Left lung (tissue), 10 donors: ENCODE measurements around the gene VASP. TPM values are rescaled to one million over a fixed set of nuclear protein-coding genes. Genes with fewer than 3 reads are reported as not detected.
"Not testable (repeated sequence)": the region's sequence is repeated elsewhere in the genome, so short reads cannot be mapped to it uniquely, and the experiment has no call there.

ENCODE experiments used
- ATAC-seq: fragments of 200-7000 bp; cut with Tn5 transposase; one replicate; pipeline ENCODE4 v1.9.1; 2020; ENCODE audit warnings: moderate library complexity
- DNase-seq, 4 donors: peaks; one replicate each; pipeline ENCODE4 v3.0.0-alpha.2; 2013 to 2020
- H3K27ac ChIP-seq, 2 donors: fragments of 200-600 bp; sonication (generic) in 1 of 2; one replicate each; pipeline versions ENCODE4 v1.5.0 to v1.8.0; 2020 to 2021
- H3K27me3 ChIP-seq, 2 donors: fragments of 200-600 bp; sonication (generic) in 1 of 2; one replicate each; pipeline versions ENCODE4 v1.5.0 to v1.8.0; 2020 to 2021
- H3K36me3 ChIP-seq, 2 donors: fragments of 200-600 bp; sonication (generic) in 1 of 2; one replicate each; pipeline versions ENCODE4 v1.5.0 to v1.8.0; 2020 to 2021
- H3K4me1 ChIP-seq, 2 donors: fragments of 200-600 bp; one replicate each; pipeline ENCODE4 v1.8.0; 2021
- H3K4me3 ChIP-seq, 2 donors: fragments of 200-600 bp; sonication (generic) in 1 of 2; one replicate each; pipeline versions ENCODE4 v1.5.0 to v1.8.0; 2020 to 2021; ENCODE audit warnings: mild to moderate bottlenecking in 1 of 2
- H3K9me3 ChIP-seq, 2 donors: fragments of 200-600 bp; sonication (generic) in 1 of 2; one replicate each; pipeline versions ENCODE4 v1.5.0 to v1.8.0; 2020 to 2021
- intact Hi-C, 2 donors: fragments of 100-400 bp; cut with DNase I; formaldehyde crosslinking; loops; one replicate each; pipeline versions ENCODE4 v1.11.2 to v1.14.2; 2022
- polyA plus RNA-seq, 6 donors: library from polyadenylated mRNA; unstranded; fragments of 120-200 nt; gene quantifications; one replicate each; pipeline ENCODE4 v1.2.1, GENCODE V29; 2013; ENCODE audit not compliant: insufficient read length in 6 of 6
- total RNA-seq, 2 donors: library from RNA; stranded (reverse); fragmentation: NEBNext Ultra II Directional; extraction: Animal tissue kit (Norgen Biotek cat#: 25700); gene quantifications; one replicate each; pipeline ENCODE4 v1.2.1, GENCODE V29; 2021
- TF ChIP-seq, protein P1 (sequence below), 2 donors: fragments of 200-600 bp; sonication (generic) in 1 of 2; IDR thresholded peaks; one replicate each; pipeline versions ENCODE4 v1.5.0 to v1.8.0; 2021; ENCODE audit warnings: antibody characterized with exemption in 2 of 2
- donor health status: DM: no; HTN: yes; CAD: no.
- donor health status: DM: no; HTN: no; CAD: no.

Gene VASP
- total and polyA plus RNA-seq, 8 donors: 49.5 to 220 (median 57.4) TPM

- TF ChIP-seq, protein P1, sequence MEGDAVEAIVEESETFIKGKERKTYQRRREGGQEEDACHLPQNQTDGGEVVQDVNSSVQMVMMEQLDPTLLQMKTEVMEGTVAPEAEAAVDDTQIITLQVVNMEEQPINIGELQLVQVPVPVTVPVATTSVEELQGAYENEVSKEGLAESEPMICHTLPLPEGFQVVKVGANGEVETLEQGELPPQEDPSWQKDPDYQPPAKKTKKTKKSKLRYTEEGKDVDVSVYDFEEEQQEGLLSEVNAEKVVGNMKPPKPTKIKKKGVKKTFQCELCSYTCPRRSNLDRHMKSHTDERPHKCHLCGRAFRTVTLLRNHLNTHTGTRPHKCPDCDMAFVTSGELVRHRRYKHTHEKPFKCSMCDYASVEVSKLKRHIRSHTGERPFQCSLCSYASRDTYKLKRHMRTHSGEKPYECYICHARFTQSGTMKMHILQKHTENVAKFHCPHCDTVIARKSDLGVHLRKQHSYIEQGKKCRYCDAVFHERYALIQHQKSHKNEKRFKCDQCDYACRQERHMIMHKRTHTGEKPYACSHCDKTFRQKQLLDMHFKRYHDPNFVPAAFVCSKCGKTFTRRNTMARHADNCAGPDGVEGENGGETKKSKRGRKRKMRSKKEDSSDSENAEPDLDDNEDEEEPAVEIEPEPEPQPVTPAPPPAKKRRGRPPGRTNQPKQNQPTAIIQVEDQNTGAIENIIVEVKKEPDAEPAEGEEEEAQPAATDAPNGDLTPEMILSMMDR (IDR thresholded peaks at IDR 0.05): no peak
- ATAC-seq (no peak), DNase-seq (no peak)
- H3K9me3 ChIP-seq: no peaks in the 10 kb centered on the region
- peak overlapping the region; percentile 86 to 98 for H3K27ac ChIP-seq
- no peaks in the 10 kb centered on the region for H3K27me3 ChIP-seq
- peaks cover 20 to 69% of the 10 kb centered on the region in 2 donors for H3K4me1 ChIP-seq
- peaks cover 0 to 9% of the 10 kb centered on the region in 2 donors for H3K36me3 ChIP-seq
- peak overlapping the region; percentile 96 to 100 for H3K4me3 ChIP-seq
- intact Hi-C loops: no loop called here
These were observed 2.4 kb downstream of the VASP start for GRCh38 chr19:45509692-45510015.

DNA sequence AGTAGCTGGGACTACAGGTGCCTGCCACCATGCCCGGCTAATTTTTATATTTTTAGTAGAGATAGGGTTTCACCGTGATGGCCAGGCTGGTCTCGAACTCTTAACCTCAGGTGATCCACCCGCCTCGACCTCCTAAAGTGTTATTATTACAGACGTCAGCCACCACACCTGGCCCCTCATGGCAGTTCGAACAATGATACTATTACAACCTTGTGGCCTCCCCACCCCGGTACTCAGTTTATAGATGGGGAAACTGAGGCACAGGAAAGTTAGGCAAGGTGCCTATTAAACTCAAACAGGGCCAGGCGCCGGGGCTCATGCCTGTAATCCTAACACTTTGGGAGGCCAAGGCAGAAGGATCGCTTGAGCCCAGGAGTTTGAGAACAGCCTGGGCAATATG, 3.1 kb downstream of the VASP start:
- ATAC-seq, H3K27me3 ChIP-seq, H3K36me3 ChIP-seq, DNase-seq, intact Hi-C loops, H3K9me3 ChIP-seq: not testable (repeated sequence)
- H3K4me1 ChIP-seq: peaks cover 27 to 69% of the 10 kb centered on the region in 2 donors
- peak overlapping the region in 1 of 2 donors; percentile 100 for H3K4me3 ChIP-seq
- H3K27ac ChIP-seq: peak overlapping the region; percentile 86 to 98

- ATAC-seq: no peak
- Histone ChIP-seq H3K4me3 (peak overlapping the region in 1 of 2 donors; percentile 100), H3K27me3 (no peaks in the 10 kb centered on the region), H3K27ac (peak overlapping the region in 1 of 2 donors; percentile 98), H3K4me1 (peaks cover 29 to 69% of the 10 kb centered on the region in 2 donors), H3K36me3 (peaks cover 0 to 15% of the 10 kb centered on the region in 2 donors), H3K9me3 (no peaks in the 10 kb centered on the region)
- intact Hi-C loops: no loop called here
- TF ChIP-seq, protein P1 (IDR thresholded peaks at IDR 0.05): no peak
- DNase-seq: no peak
These were observed 3.8 kb downstream of the VASP start for GRCh38 chr19:45511074-45511473.

- peak overlapping the region in 1 of 2 donors; percentile 28 for H3K4me3 ChIP-seq
- no peaks in the 10 kb centered on the region for H3K9me3 ChIP-seq
- peaks cover 0 to 28% of the 10 kb centered on the region in 2 donors for H3K36me3 ChIP-seq
- TF ChIP-seq, protein P1 (IDR thresholded peaks at IDR 0.05): no peak
- ATAC-seq (no peak), DNase-seq (no peak)
- no peaks in the 10 kb centered on the region for H3K27me3 ChIP-seq
- intact Hi-C loops: no loop called here
- H3K27ac ChIP-seq: peak overlapping the region in 1 of 2 donors; percentile 94
- H3K4me1 ChIP-seq: peaks cover 29 to 83% of the 10 kb centered on the region in 2 donors
These were observed 5.7 kb downstream of the VASP start for GRCh38 chr19:45512881-45513483.

- H3K27me3 ChIP-seq: no peaks in the 10 kb centered on the region
- ATAC-seq: peak; percentile 85
- peak overlapping the region in 1 of 2 donors; percentile 28 for H3K4me3 ChIP-seq
- intact Hi-C loops: no loop called here
- peaks cover 0 to 43% of the 10 kb centered on the region in 2 donors for H3K36me3 ChIP-seq
- no peaks in the 10 kb centered on the region for H3K9me3 ChIP-seq
- peak overlapping the region; percentile 73 to 94 for H3K27ac ChIP-seq
- DNase-seq: peak in 2 of 4 donors; percentile 72 to 90
- TF ChIP-seq, protein P1 (IDR thresholded peaks at IDR 0.05): no peak
- peaks cover 27 to 81% of the 10 kb centered on the region in 2 donors for H3K4me1 ChIP-seq
These were observed 7.2 kb downstream of the VASP start for GRCh38 chr19:45514376-45515051.
